Kidney epithelial cell (primary cell): ENCODE data around the gene DIP2C. TPM values are rescaled to one million over a fixed set of nuclear protein-coding genes. Genes with fewer than 3 reads are reported as not detected.
"Not testable (repeated sequence)": the region's sequence is repeated elsewhere in the genome, so short reads cannot be mapped to it uniquely, and the experiment has no call there.

ENCODE experiments used
- DNase-seq: peaks from one replicate; pipeline ENCODE4 v3.0.0-alpha.2; 2010; ENCODE audit warnings: low read depth
- H3K27me3 ChIP-seq: 2 replicates; pipeline ENCODE4 v1.6.0; 2011; ENCODE audit warnings: low read length; ENCODE audit not compliant: control insufficient read depth, insufficient read depth
- H3K36me3 ChIP-seq: 2 replicates; pipeline ENCODE4 v1.5.1; 2011; ENCODE audit warnings: low read length; ENCODE audit not compliant: control insufficient read depth, insufficient read depth
- H3K4me3 ChIP-seq: 2 replicates; pipeline ENCODE4 v1.5.1; 2011; ENCODE audit warnings: low read depth, mild to moderate bottlenecking, control low read depth, low read length
- CTCF ChIP-seq: IDR thresholded peaks from 2 replicates; pipeline ENCODE4 v1.5.1; 2011; ENCODE audit warnings: mild to moderate bottlenecking, moderate library complexity, low read length, control low read depth, inconsistent platforms; ENCODE audit not compliant: insufficient read depth, poor library complexity, severe bottlenecking
- total RNA-seq: library from RNA; depleted of rRNA; stranded (reverse); fragments of >200 nt; gene quantifications from 2 replicates; pipeline ENCODE4 v1.2.3, GENCODE V29; 2015

DIP2C gene
- total RNA-seq, 1 donor from 2014 or later = 19.2 TPM

GRCh38 chr10:371515-371914 lies 318.0 kb downstream of the DIP2C start:
- H3K4me3 ChIP-seq = no peak overlapping the region
- TF ChIP-seq CTCF = no peak
- DNase-seq = no peak
- H3K36me3 ChIP-seq = peaks cover 1% of the 10 kb centered on the region
- H3K27me3 ChIP-seq = no peaks in the 10 kb centered on the region

- no peak for DNase-seq
- Histone ChIP-seq H3K4me3 (no peak overlapping the region), H3K36me3 (peaks cover 1% of the 10 kb centered on the region), H3K27me3 (no peaks in the 10 kb centered on the region)
- TF ChIP-seq CTCF = no peak
Measured at GRCh38 chr10:370449-370825, 319.0 kb downstream of the DIP2C start.

- no peaks in the 10 kb centered on the region for H3K36me3 ChIP-seq
- DNase-seq = no peak
- no peaks in the 10 kb centered on the region for H3K27me3 ChIP-seq
- TF ChIP-seq CTCF = no peak
- no peak overlapping the region for H3K4me3 ChIP-seq
Measured at GRCh38 chr10:369684-370448, 319.6 kb downstream of the DIP2C start.

- Histone ChIP-seq H3K36me3 (no peaks in the 10 kb centered on the region), H3K27me3 (no peaks in the 10 kb centered on the region), H3K4me3 (no peak overlapping the region)
- TF ChIP-seq CTCF = no peak
- DNase-seq = no peak
Measured at GRCh38 chr10:369221-369683, 320.2 kb downstream of the DIP2C start.

- DNase-seq = no peak
- no peak for TF ChIP-seq CTCF
Measured at GRCh38 chr10:368579-369220, 320.8 kb downstream of the DIP2C start.

GRCh38 chr10:368107-368506 lies 321.4 kb downstream of the DIP2C start:
- not testable (repeated sequence) for DNase-seq, H3K36me3 ChIP-seq, H3K4me3 ChIP-seq, H3K27me3 ChIP-seq

More at GRCh38 chr10:368579-369220, 320.8 kb downstream of the DIP2C start:
- no peak overlapping the region for H3K4me3 ChIP-seq
- H3K27me3 ChIP-seq = no peaks in the 10 kb centered on the region
- no peaks in the 10 kb centered on the region for H3K36me3 ChIP-seq
